ENCODE measurements around the gene OPRM1.

OPRM1 gene

DNA sequence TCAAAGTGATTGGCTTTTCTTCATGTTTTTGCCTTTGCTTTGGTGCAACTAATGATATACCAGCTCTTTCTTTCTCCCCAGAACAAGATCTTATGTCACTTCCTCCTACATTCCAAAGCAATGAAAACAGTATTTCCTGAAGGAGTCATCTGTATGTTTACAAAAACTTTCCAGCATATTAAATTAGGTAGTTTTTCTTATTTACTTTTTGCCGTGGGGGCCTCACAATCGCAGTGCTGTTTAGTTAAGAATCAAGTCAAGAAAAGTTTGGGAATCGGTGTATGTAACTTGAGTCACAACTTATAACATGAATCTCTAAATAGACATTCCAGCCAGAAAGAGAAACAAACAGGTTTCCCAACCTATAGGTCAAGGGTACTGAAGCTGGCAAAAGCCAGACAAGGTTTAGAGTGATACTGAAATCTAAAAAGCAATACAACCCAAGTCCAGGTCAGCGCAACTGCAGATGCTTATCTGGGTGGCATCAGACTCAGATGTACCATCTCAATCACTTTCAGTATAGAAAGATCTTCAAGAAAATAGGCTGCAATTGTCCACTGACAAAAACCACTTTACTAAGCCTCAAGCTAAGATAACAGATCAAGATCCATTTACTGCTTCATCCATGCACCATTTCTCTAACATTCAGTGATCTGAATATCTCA lies 253.9 kb downstream of the OPRM1 start:
- TF ChIP-seq TCF12 (IDR thresholded peaks at IDR 0.05; ENCODE audit: low read depth), result no peak
- TF ChIP-seq TEAD4 (IDR thresholded peaks at IDR 0.05), result no peak
- no peak for TF ChIP-seq MAX (IDR thresholded peaks at IDR 0.05)
- no peak for TF ChIP-seq NFIC (IDR thresholded peaks at IDR 0.05)
- TF ChIP-seq USF1 (IDR thresholded peaks at IDR 0.05), result no peak
- TF ChIP-seq TAF1 (IDR thresholded peaks at IDR 0.05; ENCODE audit: low read depth), result no peak
- no peak for TF ChIP-seq YY1 (IDR thresholded peaks at IDR 0.05; ENCODE audit: low read depth)
- TF ChIP-seq ZBTB7A (IDR thresholded peaks at IDR 0.05; ENCODE audit: low read depth), result no peak
- no peak for TF ChIP-seq EGR1 (IDR thresholded peaks at IDR 0.05)
- TF ChIP-seq, protein P1, sequence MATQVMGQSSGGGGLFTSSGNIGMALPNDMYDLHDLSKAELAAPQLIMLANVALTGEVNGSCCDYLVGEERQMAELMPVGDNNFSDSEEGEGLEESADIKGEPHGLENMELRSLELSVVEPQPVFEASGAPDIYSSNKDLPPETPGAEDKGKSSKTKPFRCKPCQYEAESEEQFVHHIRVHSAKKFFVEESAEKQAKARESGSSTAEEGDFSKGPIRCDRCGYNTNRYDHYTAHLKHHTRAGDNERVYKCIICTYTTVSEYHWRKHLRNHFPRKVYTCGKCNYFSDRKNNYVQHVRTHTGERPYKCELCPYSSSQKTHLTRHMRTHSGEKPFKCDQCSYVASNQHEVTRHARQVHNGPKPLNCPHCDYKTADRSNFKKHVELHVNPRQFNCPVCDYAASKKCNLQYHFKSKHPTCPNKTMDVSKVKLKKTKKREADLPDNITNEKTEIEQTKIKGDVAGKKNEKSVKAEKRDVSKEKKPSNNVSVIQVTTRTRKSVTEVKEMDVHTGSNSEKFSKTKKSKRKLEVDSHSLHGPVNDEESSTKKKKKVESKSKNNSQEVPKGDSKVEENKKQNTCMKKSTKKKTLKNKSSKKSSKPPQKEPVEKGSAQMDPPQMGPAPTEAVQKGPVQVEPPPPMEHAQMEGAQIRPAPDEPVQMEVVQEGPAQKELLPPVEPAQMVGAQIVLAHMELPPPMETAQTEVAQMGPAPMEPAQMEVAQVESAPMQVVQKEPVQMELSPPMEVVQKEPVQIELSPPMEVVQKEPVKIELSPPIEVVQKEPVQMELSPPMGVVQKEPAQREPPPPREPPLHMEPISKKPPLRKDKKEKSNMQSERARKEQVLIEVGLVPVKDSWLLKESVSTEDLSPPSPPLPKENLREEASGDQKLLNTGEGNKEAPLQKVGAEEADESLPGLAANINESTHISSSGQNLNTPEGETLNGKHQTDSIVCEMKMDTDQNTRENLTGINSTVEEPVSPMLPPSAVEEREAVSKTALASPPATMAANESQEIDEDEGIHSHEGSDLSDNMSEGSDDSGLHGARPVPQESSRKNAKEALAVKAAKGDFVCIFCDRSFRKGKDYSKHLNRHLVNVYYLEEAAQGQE (IDR thresholded peaks at IDR 0.05; ENCODE audit: low read depth), result no peak
- no peak for TF ChIP-seq RAD21 (IDR thresholded peaks at IDR 0.05; ENCODE audit: low read depth)
- TF ChIP-seq EP300 (IDR thresholded peaks at IDR 0.05; ENCODE audit: borderline replicate concordance), result no peak

- no peak for TF ChIP-seq TCF12 (IDR thresholded peaks at IDR 0.05; ENCODE audit: low read depth)
- TF ChIP-seq MAX (IDR thresholded peaks at IDR 0.05), result no peak
- no peak for TF ChIP-seq RAD21 (IDR thresholded peaks at IDR 0.05; ENCODE audit: low read depth)
- no peak for TF ChIP-seq ZBTB7A (IDR thresholded peaks at IDR 0.05; ENCODE audit: low read depth)
- no peak for TF ChIP-seq FOXM1 (IDR thresholded peaks at IDR 0.05; ENCODE audit: borderline replicate concordance, low read depth)
- TF ChIP-seq, protein P1 (IDR thresholded peaks at IDR 0.05; ENCODE audit: low read depth), result no peak
- no peak for TF ChIP-seq EGR1 (IDR thresholded peaks at IDR 0.05)
- no peak for TF ChIP-seq TEAD4 (IDR thresholded peaks at IDR 0.05)
- TF ChIP-seq NFIC (IDR thresholded peaks at IDR 0.05), result no peak
Observed at GRCh38 chr6:154295733-154296132, 256.7 kb downstream of the OPRM1 start.

Data from Ishikawa (cell line).